H1 (cell line): ENCODE results near the gene SLC25A39. TPM values are rescaled to one million over a fixed set of nuclear protein-coding genes. Genes with fewer than 3 reads are reported as not detected.

Experiments
- CEBPB ChIP-seq: IDR thresholded peaks from 2 replicates; pipeline ENCODE4 v1.6.1; 2012; ENCODE audit warnings: low read depth, low read length
- CHD7 ChIP-seq: fragments of 300-600 bp; sonication (generic); IDR thresholded peaks from 2 replicates; pipeline ENCODE4 v1.7.1; 2012; ENCODE audit warnings: low read length, moderate library complexity, mild to moderate bottlenecking, inconsistent platforms; ENCODE audit not compliant: insufficient replicate concordance
- CTCF ChIP-seq, 3 experiments: IDR thresholded peaks; 1 replicate in 2 of 3; 2 replicates in 1 of 3; pipeline versions ENCODE4 v1.5.1 to v1.6.1; 2011; ENCODE audit warnings: low read length in 3 of 3, mild to moderate bottlenecking in 3 of 3, inconsistent platforms in 2 of 3, low read depth in 1 of 3, moderate library complexity in 1 of 3; ENCODE audit not compliant: insufficient read depth in 1 of 3; ENCODE audit errors: control extremely low read depth in 1 of 3
- EZH2 ChIP-seq: fragments of 200-600 bp; sonication (generic); IDR thresholded peaks from 2 replicates; pipeline ENCODE4 v1.7.1; 2012; ENCODE audit warnings: low read depth, mild to moderate bottlenecking, moderate library complexity, low read length, inconsistent platforms; ENCODE audit not compliant: severe bottlenecking
- SP2 ChIP-seq: IDR thresholded peaks from 2 replicates; pipeline ENCODE4 v1.6.1; 2012; ENCODE audit warnings: mild to moderate bottlenecking, low read length, inconsistent platforms
- SUZ12 ChIP-seq: fragments of 200-600 bp; sonication (generic); IDR thresholded peaks from 2 replicates; pipeline ENCODE4 v1.6.1; 2012; ENCODE audit warnings: mild to moderate bottlenecking, inconsistent platforms, low read length, moderate library complexity, mixed read lengths
- polyA plus RNA-seq, 7 experiments: library from polyadenylated mRNA; depleted of rRNA in 3 of 7; stranded (reverse) in 5 of 7; unstranded in 2 of 7; fragments of >200 nt in 5 of 7; fragments of 200-250 nt in 2 of 7; gene quantifications; 1 replicate in 5 of 7; 2 replicates in 1 of 7; 4 replicates in 1 of 7; pipeline versions ENCODE4 v1.2.1 to v1.2.3, GENCODE V29; 2011 to 2013; ENCODE audit warnings: missing spikeins in 2 of 7, mixed read lengths in 2 of 7
- total RNA-seq: library from RNA; stranded (reverse); fragmentation: NEBNext Ultra II Directional; extraction: Animal tissue kit (Norgen Biotek cat#: 25700); gene quantifications from 2 replicates; pipeline ENCODE4 v1.2.1, GENCODE V29; 2021

SLC25A39 gene
- total and polyA plus RNA-seq, 2 of the 8 experiments (the other 6 are each of a cell fraction or from before 2014, with no cell fraction given): 200 to 291 TPM

- no peak for TF ChIP-seq EZH2
- no peak for TF ChIP-seq CTCF (IDR thresholded peaks at IDR 0.05; ENCODE audit: control extremely low read depth in 1 of 3, insufficient read depth in 1 of 3, low read depth in 1 of 3, low read length in 3 of 3)
- no peak for TF ChIP-seq CEBPB
- no peak for TF ChIP-seq SP2
- TF ChIP-seq SUZ12: no peak
- no peak for TF ChIP-seq CHD7
Measured at GRCh38 chr17:44312396-44313104, 12.1 kb downstream of the SLC25A39 start (continued).
